HT-29 (cell line): ENCODE results near the gene KLHDC7B. TPM values are rescaled to one million over a fixed set of nuclear protein-coding genes. Genes with fewer than 3 reads are reported as not detected.

Experiments used
- DNase-seq: peaks from one replicate; pipeline ENCODE4 v3.0.0-alpha.2; 2015; ENCODE audit warnings: low spot score
- total RNA-seq: library from RNA; depleted of rRNA; stranded (reverse); fragments of >200 nt; shearing (Covaris generic); gene quantifications from 2 replicates; pipeline ENCODE4 v1.2.3, GENCODE V29; 2014

KLHDC7B gene
- total RNA-seq, 1 experiment from 2014 or later, result not detected

DNA sequence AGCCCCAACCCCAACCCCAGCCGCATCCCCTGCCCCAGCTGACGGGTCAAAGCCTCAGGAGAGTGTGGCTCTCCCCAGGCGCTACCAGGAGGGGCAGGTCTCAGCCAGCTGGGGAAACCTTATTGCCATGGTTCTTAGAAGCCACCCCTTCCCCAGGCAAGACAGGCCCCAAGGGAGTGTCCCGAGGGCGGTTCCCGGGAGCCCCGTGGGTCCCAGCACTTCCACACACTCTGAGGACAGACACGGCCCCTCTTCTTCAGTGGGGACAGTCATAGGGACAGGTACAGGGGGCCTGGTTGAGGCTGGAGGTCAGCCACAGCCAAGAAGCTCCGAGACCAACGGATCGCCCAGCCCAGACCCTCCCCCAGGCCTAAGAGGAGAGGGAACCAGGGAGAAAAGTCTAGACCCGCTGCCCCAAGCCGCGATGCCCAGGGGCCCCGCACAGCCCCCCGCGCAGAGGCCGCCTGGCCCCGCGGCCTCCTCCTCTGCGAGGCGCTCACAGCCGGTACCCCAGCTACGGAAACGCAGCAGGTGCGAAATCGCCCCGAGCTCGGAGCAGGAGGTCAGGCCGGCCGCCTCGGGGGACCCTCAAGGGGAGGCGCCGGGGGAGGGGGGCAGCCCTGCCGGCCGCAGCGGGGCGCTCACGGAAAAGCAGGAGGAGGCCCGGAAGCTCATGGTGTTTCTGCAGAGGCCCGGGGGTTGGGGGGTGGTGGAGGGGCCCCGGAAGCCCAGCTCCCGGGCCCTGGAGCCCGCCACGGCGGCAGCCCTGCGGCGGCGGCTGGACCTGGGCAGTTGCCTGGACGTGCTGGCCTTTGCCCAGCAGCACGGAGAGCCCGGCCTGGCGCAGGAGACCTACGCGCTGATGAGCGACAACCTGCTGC lies 2.6 kb downstream of the KLHDC7B start:
- DNase-seq, result no peak

DNA sequence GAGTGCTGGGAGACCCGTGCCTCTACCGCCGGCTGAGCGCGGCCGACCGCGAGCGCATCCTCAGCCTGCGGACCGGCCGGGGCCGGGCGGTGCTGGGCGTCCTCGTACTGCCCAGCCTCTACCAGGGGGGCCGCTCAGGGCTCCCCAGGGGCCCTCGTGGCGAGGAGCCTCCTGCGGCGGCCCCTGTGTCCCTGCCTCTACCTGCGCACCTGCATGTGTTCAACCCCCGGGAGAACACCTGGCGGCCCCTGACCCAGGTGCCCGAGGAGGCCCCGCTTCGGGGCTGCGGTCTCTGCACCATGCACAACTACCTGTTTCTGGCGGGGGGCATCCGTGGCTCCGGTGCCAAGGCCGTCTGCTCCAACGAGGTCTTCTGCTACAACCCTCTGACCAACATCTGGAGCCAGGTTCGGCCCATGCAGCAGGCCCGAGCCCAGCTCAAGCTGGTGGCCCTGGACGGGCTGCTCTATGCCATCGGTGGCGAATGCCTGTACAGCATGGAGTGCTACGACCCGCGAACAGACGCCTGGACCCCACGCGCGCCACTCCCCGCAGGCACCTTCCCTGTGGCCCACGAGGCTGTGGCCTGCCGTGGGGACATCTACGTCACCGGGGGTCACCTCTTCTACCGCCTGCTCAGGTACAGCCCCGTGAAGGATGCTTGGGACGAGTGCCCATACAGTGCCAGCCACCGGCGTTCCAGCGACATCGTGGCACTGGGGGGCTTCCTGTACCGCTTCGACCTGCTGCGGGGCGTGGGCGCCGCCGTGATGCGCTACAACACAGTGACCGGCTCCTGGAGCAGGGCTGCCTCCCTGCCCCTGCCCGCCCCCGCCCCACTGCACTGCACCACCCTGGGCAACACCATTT lies 3.5 kb downstream of the KLHDC7B start:
- no peak for DNase-seq

GRCh38 chr22:50550395-50550794 lies 4.7 kb downstream of the KLHDC7B start:
- no peak for DNase-seq

DNA sequence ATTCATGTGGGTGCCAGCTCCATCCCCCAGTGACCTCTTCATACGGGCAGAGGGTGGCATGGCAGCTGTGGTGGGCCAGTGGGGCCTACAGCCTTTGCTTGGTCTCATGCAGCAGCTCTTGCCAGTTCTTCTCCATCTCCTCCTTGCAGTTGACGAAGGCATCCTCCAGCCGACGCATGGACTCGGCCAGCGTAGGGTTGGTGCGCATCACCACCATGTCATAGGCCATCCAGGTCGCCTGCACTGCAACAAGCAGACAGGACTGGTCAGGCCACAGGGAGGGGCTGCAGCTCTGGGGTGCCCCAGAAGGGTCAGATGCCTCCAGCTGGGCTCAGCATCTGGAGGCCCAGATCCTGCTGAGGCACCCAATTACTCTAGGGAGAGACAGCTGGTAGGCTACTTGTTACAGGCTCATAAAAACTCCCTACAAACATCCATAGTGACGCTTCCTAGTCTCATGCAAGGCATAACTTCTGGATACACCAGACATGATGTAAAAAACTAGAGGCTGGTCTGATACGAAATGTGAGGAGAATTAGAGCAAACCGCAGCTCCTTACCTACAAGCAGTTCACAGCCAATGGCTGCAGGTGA lies 5.6 kb downstream of the KLHDC7B start:
- no peak for DNase-seq

GRCh38 chr22:50553310-50553709 lies 7.6 kb downstream of the KLHDC7B start:
- DNase-seq, result no peak

GRCh38 chr22:50556703-50557102 lies 11.0 kb downstream of the KLHDC7B start:
- no peak for DNase-seq

DNA sequence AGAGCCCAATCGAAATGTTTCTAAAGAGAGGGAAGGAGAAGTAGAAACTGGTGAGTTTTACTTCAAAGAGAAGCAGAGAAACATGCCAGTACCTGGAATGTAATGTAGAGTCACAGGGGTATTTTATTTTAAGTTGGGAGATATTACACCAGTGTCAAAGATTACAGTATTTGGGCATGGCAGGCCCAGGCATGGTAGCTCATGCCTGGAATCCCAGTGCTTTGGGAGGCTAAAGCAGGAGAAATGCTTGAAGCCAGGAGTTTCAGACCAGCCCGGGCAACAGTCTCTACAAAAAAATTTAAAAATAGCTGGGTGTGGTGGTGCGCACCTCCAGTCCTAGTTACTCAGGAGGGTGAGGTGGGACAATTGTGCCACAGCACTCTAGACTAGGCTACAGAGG lies 14.3 kb downstream of the KLHDC7B start:
- DNase-seq, result no peak

- DNase-seq, result no peak
These were observed 16.0 kb downstream of the KLHDC7B start for GRCh38 chr22:50561401-50562358.

- DNase-seq, result peak; percentile 93
These were observed 17.1 kb downstream of the KLHDC7B start, which contains the start of gene SYCE3 for GRCh38 chr22:50562523-50563412. SYCE3 (minus strand) TSS chr22:50562919; CDS start chr22:50556405, 6,514 bp downstream.

DNA sequence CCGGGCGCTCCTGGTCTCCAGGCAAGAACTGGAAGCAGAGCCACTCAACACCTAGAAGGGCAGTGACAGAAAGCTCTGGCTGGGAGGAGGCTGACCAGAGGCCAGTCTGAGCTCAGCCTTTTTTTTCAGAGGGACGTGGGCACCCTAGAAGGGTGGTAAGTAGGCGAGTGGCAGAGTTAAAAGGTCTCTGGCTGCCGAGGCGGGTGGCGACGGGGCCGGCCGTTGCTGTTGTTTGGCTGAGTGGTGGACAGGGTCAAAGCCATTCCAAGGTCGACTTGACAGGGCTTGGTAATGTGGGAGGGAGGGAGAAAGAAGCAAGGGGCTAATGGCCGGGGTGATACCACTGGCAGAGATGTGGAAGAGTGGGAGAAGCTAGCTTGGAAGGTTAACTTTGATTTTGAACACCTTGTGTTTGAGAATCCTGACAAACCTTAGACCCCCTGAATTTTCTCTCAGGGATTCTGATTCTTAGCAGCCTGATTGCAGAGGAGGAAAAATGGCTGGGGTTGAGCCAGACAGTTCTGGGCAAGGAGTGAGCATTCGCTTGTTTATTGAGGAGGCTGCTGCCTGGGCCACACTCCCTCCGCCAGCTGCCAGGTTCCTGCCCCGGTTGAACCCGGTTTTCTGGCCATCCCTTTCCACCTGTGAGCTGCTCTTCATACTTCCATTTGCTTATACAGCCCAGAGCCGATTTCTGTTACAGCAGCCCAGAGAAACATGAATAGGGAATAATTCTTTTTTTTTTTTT lies 17.9 kb downstream of the KLHDC7B start:
- no peak for DNase-seq

- no peak for DNase-seq
These were observed 18.6 kb downstream of the KLHDC7B start for GRCh38 chr22:50564289-50564688.

GRCh38 chr22:50567721-50568252 lies 22.1 kb downstream of the KLHDC7B start:
- no peak for DNase-seq

- DNase-seq, result no peak
These were observed 22.9 kb downstream of the KLHDC7B start for GRCh38 chr22:50568626-50569025.

DNA sequence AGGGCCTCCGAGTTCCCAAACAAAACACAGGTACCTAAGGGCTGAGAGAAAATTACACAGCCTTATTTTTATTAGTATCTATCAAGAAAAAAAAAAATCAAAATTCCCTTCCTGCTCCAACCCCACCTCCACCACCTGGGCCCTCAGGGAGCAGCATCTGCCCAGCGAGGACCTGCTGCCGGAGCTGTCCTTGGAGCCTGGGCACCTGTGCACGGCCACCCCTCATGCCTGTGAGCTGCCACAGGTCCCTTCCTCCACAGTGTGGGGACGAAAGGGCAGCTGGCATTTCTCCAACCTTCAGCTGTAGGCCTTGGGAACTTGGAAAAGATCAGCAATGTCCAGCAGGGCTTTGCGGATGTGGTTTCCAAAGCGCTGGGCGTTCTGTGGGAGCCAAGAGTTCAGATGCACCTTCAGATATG lies 23.4 kb downstream of the KLHDC7B start:
- DNase-seq, result peak; percentile 30

DNA sequence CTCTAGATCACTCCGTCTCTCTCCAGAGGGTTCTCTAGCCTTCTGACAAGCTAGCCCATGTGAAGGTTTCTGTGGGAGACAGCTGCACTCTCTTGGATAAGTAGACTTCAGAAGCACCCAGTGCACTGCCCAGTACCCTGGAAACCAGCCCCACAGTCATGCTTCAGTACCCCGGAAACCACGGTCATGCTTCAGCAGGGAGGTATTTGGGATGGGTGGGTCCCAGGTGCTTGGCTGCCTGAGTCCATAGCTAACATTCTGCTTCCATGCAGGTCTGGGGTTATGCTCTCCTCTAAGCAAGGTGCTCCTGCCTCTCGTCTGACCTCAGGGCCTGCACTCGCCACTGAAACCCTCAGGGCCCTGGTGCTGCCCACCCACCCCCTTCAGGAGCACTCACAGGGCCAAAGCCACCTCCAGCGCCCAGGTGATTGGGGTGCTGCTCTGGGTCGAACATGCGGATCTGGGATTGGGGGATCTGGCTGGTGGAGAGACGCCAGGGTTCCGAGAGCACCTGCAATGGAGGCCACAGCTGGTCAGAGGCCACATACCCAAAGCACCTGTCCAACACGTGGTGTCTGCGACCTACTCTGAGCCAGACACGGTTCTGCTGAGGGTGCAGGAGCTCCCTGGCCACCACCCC lies 24.3 kb downstream of the KLHDC7B start:
- no peak for DNase-seq

- DNase-seq, result no peak
These were observed 25.2 kb downstream of the KLHDC7B start for GRCh38 chr22:50570861-50571260.

GRCh38 chr22:50571264-50572175 lies 25.8 kb downstream of the KLHDC7B start:
- DNase-seq, result no peak
